CD4-positive, alpha-beta T cell (primary cell): ENCODE results near the gene BCLAF1. TPM values are rescaled to one million over a fixed set of nuclear protein-coding genes. Genes with fewer than 3 reads are reported as not detected.

Source experiments
- ATAC-seq: fragments of 200-7000 bp; cut with Tn5 transposase; one replicate; pipeline ENCODE4 v1.10.0; 2022; ENCODE audit warnings: mild to moderate bottlenecking; ENCODE audit not compliant: poor library complexity
- CTCF ChIA-PET: fragments of 350-600 bp; sonication (Branson Sonifier 250); formaldehyde crosslinking; loops from one replicate; lab custom pipeline; 2021; ENCODE audit warnings: antibody characterized with exemption, inconsistent platforms; lab: Charles Lee
- POLR2A ChIA-PET: fragments of 350-600 bp; sonication (Branson Sonifier 250); formaldehyde crosslinking; loops from one replicate; lab custom pipeline; 2021; ENCODE audit warnings: antibody characterized with exemption, inconsistent platforms; lab: Charles Lee
- DNase-seq, 14 experiments: peaks; one replicate each; pipeline ENCODE4 v3.0.0-alpha.2; 2013 to 2020; ENCODE audit warnings: mixed read lengths in 2 of 14
- H3K27ac ChIP-seq, 2 donors: one replicate each; pipeline versions ENCODE4 v1.5.1 to v1.7.0; 2013; ENCODE audit warnings: low read length in 2 of 2, low read depth in 1 of 2, mild to moderate bottlenecking in 1 of 2
- H3K27me3 ChIP-seq, 2 experiments: 1 replicate in 1 of 2; 2 replicates in 1 of 2; pipeline versions ENCODE4 v1.6.1 to v1.7.0; 2013; ENCODE audit warnings: low read length in 2 of 2, control low read depth in 1 of 2, mild to moderate bottlenecking in 1 of 2, moderate library complexity in 1 of 2; ENCODE audit not compliant: insufficient read depth in 2 of 2, control insufficient read depth in 1 of 2
- H3K36me3 ChIP-seq: one replicate; pipeline ENCODE4 v1.6.1; 2013; ENCODE audit warnings: low read length, control low read depth; ENCODE audit not compliant: insufficient read depth
- H3K4me1 ChIP-seq: one replicate; pipeline ENCODE4 v1.6.1; 2013; ENCODE audit warnings: low read length, control low read depth; ENCODE audit not compliant: insufficient read depth
- H3K4me3 ChIP-seq: one replicate; pipeline ENCODE4 v1.5.1; 2013; ENCODE audit warnings: mild to moderate bottlenecking, low read length, moderate library complexity
- H3K9me3 ChIP-seq, 2 experiments: 1 replicate in 1 of 2; 2 replicates in 1 of 2; pipeline versions ENCODE4 v1.6.1 to v1.7.0; 2013; ENCODE audit warnings: low read length in 2 of 2, mild to moderate bottlenecking in 2 of 2, control low read depth in 1 of 2, moderate library complexity in 1 of 2; ENCODE audit not compliant: control insufficient read depth in 1 of 2, insufficient read depth in 1 of 2
- H3K27ac Mint-ChIP-seq: one replicate; pipeline ENCODE4 v1.8.0; 2020; ENCODE audit warnings: mixed read lengths
- H3K27me3 Mint-ChIP-seq: one replicate; pipeline ENCODE4 v1.8.0; 2021; ENCODE audit warnings: mixed read lengths
- H3K36me3 Mint-ChIP-seq: one replicate; pipeline ENCODE4 v1.8.0; 2021; ENCODE audit warnings: low read depth, mixed read lengths
- H3K4me1 Mint-ChIP-seq: one replicate; pipeline ENCODE4 v1.8.0; 2021; ENCODE audit warnings: low read depth, mixed read lengths
- H3K4me3 Mint-ChIP-seq: one replicate; pipeline ENCODE4 v1.8.0; 2020; ENCODE audit warnings: mild to moderate bottlenecking, mixed read lengths
- H3K9me3 Mint-ChIP-seq: one replicate; pipeline ENCODE4 v1.8.0; 2020; ENCODE audit warnings: mixed read lengths
- intact Hi-C, 2 experiments: fragments of 100-400 bp; cut with DNase I in 1 of 2; cut with micrococcal nuclease in 1 of 2; formaldehyde crosslinking; loops; one replicate each; pipeline versions ENCODE4 v1.15.1 to v1.9.0; 2023 to 2025; cut with DNase I, micrococcal nuclease
- total RNA-seq, 174 experiments: library from RNA in 2 of 174; stranded (reverse) in 2 of 174; gene quantifications; one replicate each; pipeline ENCODE4 v1.2.3 and lab custom pipeline; 2021 to 2026
- TF ChIP-seq, protein P1 (sequence below): fragments of 200-600 bp; IDR thresholded peaks from one replicate; pipeline ENCODE4 v1.8.0; 2022; ENCODE audit warnings: antibody characterized with exemption, mild to moderate bottlenecking

The BCLAF1 gene
- total RNA-seq, 2 experiments from 2014 or later: 484 to 501 TPM

DNA sequence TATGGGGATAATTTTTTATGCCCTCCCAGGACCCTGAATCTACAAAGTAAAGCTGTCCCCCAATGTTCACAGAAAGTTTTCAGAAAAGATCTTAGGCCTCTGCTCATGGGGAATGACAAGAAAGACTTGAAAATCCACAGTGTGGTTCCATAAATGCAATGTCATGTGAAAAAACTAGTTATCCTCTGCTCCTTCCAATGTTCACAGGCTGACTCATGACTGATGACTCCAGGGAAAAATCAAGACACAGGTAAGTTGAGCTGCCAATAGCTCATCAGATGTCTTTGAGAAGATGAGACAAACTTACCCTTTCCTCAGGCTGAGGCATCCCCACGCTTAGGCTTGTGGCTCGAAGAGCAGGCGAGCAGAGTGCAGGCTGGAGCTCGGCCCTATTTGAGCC is 14.8 kb upstream of the BCLAF1 start:
- Mint-ChIP-seq H3K36me3 (no peaks in the 10 kb centered on the region), H3K4me1 (no peaks in the 10 kb centered on the region), H3K9me3 (no peaks in the 10 kb centered on the region), H3K27me3 (peaks cover 8% of the 10 kb centered on the region), H3K4me3 (no peak overlapping the region), H3K27ac (no peak overlapping the region)
- H3K27ac ChIP-seq: no peak overlapping the region
- no peaks in the 10 kb centered on the region for H3K9me3 ChIP-seq
- no peak for DNase-seq
- ChIA-PET CTCF (no interaction called here), POLR2A (no interaction called here)
- no peak overlapping the region for H3K4me3 ChIP-seq
- intact Hi-C loops: no loop called here
- TF ChIP-seq, protein P1, sequence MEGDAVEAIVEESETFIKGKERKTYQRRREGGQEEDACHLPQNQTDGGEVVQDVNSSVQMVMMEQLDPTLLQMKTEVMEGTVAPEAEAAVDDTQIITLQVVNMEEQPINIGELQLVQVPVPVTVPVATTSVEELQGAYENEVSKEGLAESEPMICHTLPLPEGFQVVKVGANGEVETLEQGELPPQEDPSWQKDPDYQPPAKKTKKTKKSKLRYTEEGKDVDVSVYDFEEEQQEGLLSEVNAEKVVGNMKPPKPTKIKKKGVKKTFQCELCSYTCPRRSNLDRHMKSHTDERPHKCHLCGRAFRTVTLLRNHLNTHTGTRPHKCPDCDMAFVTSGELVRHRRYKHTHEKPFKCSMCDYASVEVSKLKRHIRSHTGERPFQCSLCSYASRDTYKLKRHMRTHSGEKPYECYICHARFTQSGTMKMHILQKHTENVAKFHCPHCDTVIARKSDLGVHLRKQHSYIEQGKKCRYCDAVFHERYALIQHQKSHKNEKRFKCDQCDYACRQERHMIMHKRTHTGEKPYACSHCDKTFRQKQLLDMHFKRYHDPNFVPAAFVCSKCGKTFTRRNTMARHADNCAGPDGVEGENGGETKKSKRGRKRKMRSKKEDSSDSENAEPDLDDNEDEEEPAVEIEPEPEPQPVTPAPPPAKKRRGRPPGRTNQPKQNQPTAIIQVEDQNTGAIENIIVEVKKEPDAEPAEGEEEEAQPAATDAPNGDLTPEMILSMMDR: no peak
- no peak for ATAC-seq
- H3K36me3 ChIP-seq: no peaks in the 10 kb centered on the region
- no peaks in the 10 kb centered on the region for H3K27me3 ChIP-seq
- no peaks in the 10 kb centered on the region for H3K4me1 ChIP-seq

GRCh38 chr6:136303516-136303915 is 13.9 kb upstream of the BCLAF1 start:
- Mint-ChIP-seq H3K9me3 (no peaks in the 10 kb centered on the region), H3K4me3 (no peak overlapping the region), H3K27me3 (peaks cover 8% of the 10 kb centered on the region), H3K27ac (no peak overlapping the region), H3K4me1 (no peaks in the 10 kb centered on the region), H3K36me3 (no peaks in the 10 kb centered on the region)
- DNase-seq (no peak), ATAC-seq (no peak)
- Histone ChIP-seq H3K4me1 (no peaks in the 10 kb centered on the region), H3K4me3 (no peak overlapping the region), H3K27me3 (no peaks in the 10 kb centered on the region), H3K27ac (no peak overlapping the region), H3K9me3 (no peaks in the 10 kb centered on the region), H3K36me3 (no peaks in the 10 kb centered on the region)
- TF ChIP-seq, protein P1: no peak
- POLR2A ChIA-PET: interaction anchor here (0.9 kb wide), 1 partner anchor 13 kb away, joined by 4 read pairs; no protein-coding TSS in a partner anchor
- intact Hi-C loops: no loop called here
- CTCF ChIA-PET: no interaction called here

DNA sequence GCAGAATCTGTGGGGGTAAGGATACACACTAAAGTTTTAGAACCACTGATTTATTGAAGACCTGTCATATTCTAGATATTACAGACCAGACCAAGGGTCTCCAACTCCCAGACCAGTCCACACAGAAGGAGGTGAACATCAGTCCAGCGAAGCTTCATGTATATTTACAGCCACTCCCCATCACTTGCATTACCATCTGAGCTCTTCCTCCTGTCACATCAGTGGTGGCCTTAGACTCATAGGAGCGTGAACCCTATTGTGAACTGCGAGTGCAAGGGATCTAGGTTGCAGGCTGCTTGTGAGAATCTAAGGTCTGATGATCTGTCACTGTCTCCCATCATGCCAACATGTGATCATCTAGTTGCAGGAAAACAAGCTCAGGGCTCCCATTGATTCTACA is 5.0 kb upstream of the BCLAF1 start:
- CTCF ChIA-PET: no interaction called here

More for the DNA sequence above, 5.0 kb upstream of the BCLAF1 start:
- DNase-seq (no peak), ATAC-seq (no peak)
- intact Hi-C loops: loop anchor here in 1 of 2 experiments (2.0 kb wide), 1 partner anchor 20 kb away; no protein-coding TSS in a partner anchor
- H3K27me3 ChIP-seq: no peaks in the 10 kb centered on the region
- Mint-ChIP-seq H3K4me1 (peaks cover 12% of the 10 kb centered on the region), H3K27ac (peak overlapping the region; percentile 55), H3K4me3 (no peak overlapping the region), H3K27me3 (no peaks in the 10 kb centered on the region), H3K9me3 (no peaks in the 10 kb centered on the region), H3K36me3 (peaks cover 10% of the 10 kb centered on the region)
- H3K36me3 ChIP-seq: no peaks in the 10 kb centered on the region
- TF ChIP-seq, protein P1: no peak
- no peak overlapping the region for H3K4me3 ChIP-seq
- POLR2A ChIA-PET: no interaction called here
- no peak overlapping the region for H3K27ac ChIP-seq
- H3K4me1 ChIP-seq: peaks cover 21% of the 10 kb centered on the region
- H3K9me3 ChIP-seq: no peaks in the 10 kb centered on the region
